NT2/D1 (cell line): Measurements from ENCODE around the gene EDC4.

ENCODE experiments used
- SUZ12 ChIP-seq: IDR thresholded peaks from 2 replicates; pipeline ENCODE4 v1.6.1; 2011; ENCODE audit not compliant: insufficient read length, insufficient read depth; ENCODE audit errors: extremely low read depth
- ZNF274 ChIP-seq: IDR thresholded peaks from 2 replicates; pipeline ENCODE4 v1.6.1; 2011; ENCODE audit warnings: mild to moderate bottlenecking, low read depth, low read length

DNA sequence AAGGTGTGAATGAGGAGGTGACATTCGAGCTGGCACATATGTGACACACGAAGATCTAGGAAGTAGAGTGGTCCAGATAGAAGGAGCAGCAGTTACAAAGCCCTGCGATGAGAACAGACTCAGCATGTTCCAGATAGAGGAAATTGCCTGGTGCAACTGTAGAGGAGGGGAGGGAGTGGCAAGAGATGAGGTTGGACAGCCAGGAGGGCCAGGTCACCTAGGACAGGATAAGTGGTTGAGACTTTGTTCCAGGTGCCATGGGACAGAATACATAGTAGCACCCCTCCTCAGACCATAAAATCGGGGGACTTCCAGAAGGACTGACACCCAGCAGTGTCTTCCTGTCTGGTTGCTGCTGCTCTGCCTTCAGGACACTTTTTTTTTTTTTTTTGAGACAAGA, 14.4 kb upstream of the EDC4 start:
- TF ChIP-seq ZNF274 = no peak
- no peak for TF ChIP-seq SUZ12
